B cell (primary cell): Measurements from ENCODE around the gene LRRC4C. TPM values are rescaled to one million over a fixed set of nuclear protein-coding genes. Genes with fewer than 3 reads are reported as not detected.

Source experiments
- ATAC-seq: fragments of 200-7000 bp; cut with Tn5 transposase; one replicate; pipeline ENCODE4 v1.10.0; 2021; ENCODE audit warnings: low read depth, mild to moderate bottlenecking, moderate number of reproducible peaks, moderate library complexity
- CTCF ChIA-PET: fragments of 350-600 bp; sonication (Branson Sonifier 250); formaldehyde crosslinking; loops from one replicate; lab custom pipeline; 2021; ENCODE audit warnings: antibody characterized with exemption, inconsistent platforms; lab: Charles Lee
- POLR2A ChIA-PET: fragments of 350-600 bp; sonication (Branson Sonifier 250); formaldehyde crosslinking; loops from one replicate; lab custom pipeline; 2021; ENCODE audit warnings: antibody characterized with exemption; lab: Charles Lee
- DNase-seq: peaks from one replicate; pipeline ENCODE4 v3.0.0; 2013
- H2AFZ ChIP-seq: 2 replicates; pipeline ENCODE4 v1.6.1; 2012; ENCODE audit warnings: mild to moderate bottlenecking, low read depth, low read length; ENCODE audit not compliant: insufficient read depth, poor library complexity, severe bottlenecking
- H3K27ac ChIP-seq, 2 donors: 1 replicate in 1 of 2; 2 replicates in 1 of 2; pipeline ENCODE4 v1.5.1; 2012 to 2013; ENCODE audit warnings: low read length in 2 of 2, mild to moderate bottlenecking in 2 of 2, moderate library complexity in 1 of 2
- H3K27me3 ChIP-seq, 4 experiments: fragments of 200-600 bp in 1 of 4; sonication (generic) in 1 of 4; replicated peaks in 1 of 4; 1 replicate in 2 of 4; 2 replicates in 2 of 4; pipeline versions ENCODE4 v1.6.1 to v1.7.0; 2013 to 2016; ENCODE audit warnings: low read length in 3 of 4, mild to moderate bottlenecking in 2 of 4, mixed read lengths in 1 of 4, moderate library complexity in 1 of 4; ENCODE audit not compliant: insufficient read depth in 4 of 4, control insufficient read depth in 3 of 4; ENCODE audit errors: control extremely low read depth in 1 of 4
- H3K36me3 ChIP-seq, 2 experiments: replicated peaks in 1 of 2; 1 replicate in 1 of 2; 2 replicates in 1 of 2; pipeline versions ENCODE4 v1.6.1 to v1.7.1; 2013; ENCODE audit warnings: low read length in 1 of 2; ENCODE audit not compliant: insufficient read depth in 2 of 2, control insufficient read depth in 1 of 2; ENCODE audit errors: control extremely low read depth in 1 of 2, extremely low read depth in 1 of 2
- H3K4me1 ChIP-seq, 2 donors: fragments of 200-600 bp in 1 of 2; sonication (generic) in 1 of 2; 1 replicate in 1 of 2; 2 replicates in 1 of 2; pipeline versions ENCODE4 v1.5.1 to v1.6.1; 2013 to 2017; ENCODE audit warnings: low read length in 2 of 2; ENCODE audit not compliant: control insufficient read depth in 2 of 2, insufficient read depth in 2 of 2
- H3K4me2 ChIP-seq: replicated peaks from 2 replicates; pipeline ENCODE3; 2012; ENCODE audit warnings: mild to moderate bottlenecking, low read depth, low read length; ENCODE audit not compliant: poor library complexity, severe bottlenecking
- H3K4me3 ChIP-seq, 5 experiments: fragments of 200-600 bp in 1 of 5; sonication (generic) in 1 of 5; 1 replicate in 3 of 5; 2 replicates in 2 of 5; pipeline versions ENCODE4 v1.5.1 to v1.7.0; 2011 to 2016; ENCODE audit warnings: low read length in 4 of 5, mild to moderate bottlenecking in 4 of 5, low read depth in 2 of 5, control low read depth in 1 of 5, moderate library complexity in 1 of 5; ENCODE audit not compliant: insufficient read depth in 1 of 5; ENCODE audit errors: control extremely low read depth in 1 of 5, extremely low read depth in 1 of 5
- H3K79me2 ChIP-seq: fragments of 200-600 bp; sonication (generic); one replicate; pipeline ENCODE4 v1.6.0; 2016; ENCODE audit warnings: low read length; ENCODE audit not compliant: control insufficient read depth, insufficient read depth
- H3K9ac ChIP-seq: fragments of 200-600 bp; sonication (generic); 2 replicates; pipeline ENCODE4 v1.6.1; 2017; ENCODE audit warnings: mild to moderate bottlenecking, low read length, moderate library complexity
- H3K9me3 ChIP-seq, 3 donors: one replicate each; pipeline versions ENCODE4 v1.6.1 to v1.7.1; 2013; ENCODE audit warnings: low read length in 2 of 3; ENCODE audit not compliant: control insufficient read depth in 2 of 3, insufficient read depth in 1 of 3; ENCODE audit errors: control extremely low read depth in 1 of 3
- H4K20me1 ChIP-seq: 2 replicates; pipeline ENCODE4 v1.6.0; 2012; ENCODE audit warnings: mild to moderate bottlenecking, low read length; ENCODE audit not compliant: insufficient read depth, control insufficient read depth, poor library complexity, severe bottlenecking
- H3K27ac Mint-ChIP-seq: one replicate; pipeline ENCODE4 v1.8.0; 2021; ENCODE audit warnings: mixed read lengths
- H3K27me3 Mint-ChIP-seq: one replicate; pipeline ENCODE4 v1.8.0; 2021; ENCODE audit warnings: mixed read lengths
- H3K4me1 Mint-ChIP-seq: one replicate; pipeline ENCODE4 v1.8.0; 2021; ENCODE audit warnings: mixed read lengths
- H3K4me3 Mint-ChIP-seq: one replicate; pipeline ENCODE4 v1.8.0; 2021; ENCODE audit warnings: mixed read lengths
- H3K9me3 Mint-ChIP-seq: one replicate; pipeline ENCODE4 v1.8.0; 2022; ENCODE audit warnings: mixed read lengths; ENCODE audit not compliant: insufficient read depth
- CTCF ChIP-seq: fragments of 200-600 bp; IDR thresholded peaks from one replicate; pipeline ENCODE4 v1.8.0; 2022; ENCODE audit warnings: antibody characterized with exemption, mild to moderate bottlenecking
- EZH2 ChIP-seq: IDR thresholded peaks from 2 replicates; pipeline ENCODE4 v1.6.1; 2012; ENCODE audit warnings: borderline replicate concordance, low read depth, mild to moderate bottlenecking, moderate library complexity, low read length; ENCODE audit not compliant: insufficient read depth, poor library complexity, severe bottlenecking
- WGBS: methylation state at CpG from one replicate; pipeline ENCODE4 v1.1.5; 2013; ENCODE audit warnings: missing lambda C conversion rate; ENCODE audit not compliant: insufficient coverage; 5-methylcytosine and 5-hydroxymethylcytosine counted together
- intact Hi-C: fragments of 100-400 bp; cut with micrococcal nuclease; formaldehyde crosslinking; loops from one replicate; pipeline ENCODE4 v1.10.0; 2022
- polyA plus RNA-seq: library from polyadenylated mRNA; depleted of rRNA; stranded (reverse); fragments of >200 nt; gene quantifications from 2 replicates; pipeline ENCODE4 v1.2.3, GENCODE V29; 2012
- total RNA-seq, 2 donors: library from RNA; stranded (reverse); fragments of 120-200 nt in 1 of 2; gene quantifications; 1 replicate in 1 of 2; 2 replicates in 1 of 2; pipeline versions ENCODE4 v1.2.3 to v1.2.4, GENCODE V29; 2013 to 2022

LRRC4C gene
- total and polyA plus RNA-seq, 2 donors (not counting 1 experiment from before 2014, with no cell fraction given) = 0.57 TPM; not detected in 1

GRCh38 chr11:40294741-40295140 is 1164.7 kb downstream of the LRRC4C start:
- H3K4me2 ChIP-seq = no peak overlapping the region
- H3K4me1 Mint-ChIP-seq = peaks cover 6% of the 10 kb centered on the region
- peaks cover 4 to 8% of the 10 kb centered on the region in 2 donors for H3K4me1 ChIP-seq
- TF ChIP-seq EZH2 (no peak), CTCF (no peak)
- H4K20me1 ChIP-seq = no peaks in the 10 kb centered on the region
- H3K79me2 ChIP-seq = no peaks in the 10 kb centered on the region
- H3K9me3 ChIP-seq = peaks cover 0 to 14% (median 0%) of the 10 kb centered on the region in 3 donors
- H3K9me3 Mint-ChIP-seq = no peaks in the 10 kb centered on the region
- no peak overlapping the region for H2AFZ ChIP-seq
- no peak overlapping the region for H3K27ac ChIP-seq
- peaks cover 15% of the 10 kb centered on the region for H3K27me3 Mint-ChIP-seq
- WGBS = 63% methylated on average over 1 of the region's 9 CpGs
- POLR2A ChIA-PET = no interaction called here
- DNase-seq (no peak), ATAC-seq (no peak)
- no peak overlapping the region for H3K27ac Mint-ChIP-seq
- H3K36me3 ChIP-seq = no peaks in the 10 kb centered on the region
- no peak overlapping the region for H3K9ac ChIP-seq
- peaks cover 0 to 20% (median 2%) of the 10 kb centered on the region in 4 experiments for H3K27me3 ChIP-seq
- CTCF ChIA-PET = no interaction called here
- H3K4me3 Mint-ChIP-seq = no peak overlapping the region
- intact Hi-C loops = no loop called here
- no peak overlapping the region for H3K4me3 ChIP-seq

- POLR2A ChIA-PET = no interaction called here
- H3K4me1 ChIP-seq = peaks cover 4 to 8% of the 10 kb centered on the region in 2 donors
- no peaks in the 10 kb centered on the region for H3K79me2 ChIP-seq
Measured at GRCh38 chr11:40294349-40294735, 1165.1 kb downstream of the LRRC4C start.

More at GRCh38 chr11:40294349-40294735, 1165.1 kb downstream of the LRRC4C start:
- CTCF ChIA-PET = no interaction called here
- H3K4me3 ChIP-seq = no peak overlapping the region
- Mint-ChIP-seq H3K4me3 (no peak overlapping the region), H3K9me3 (no peaks in the 10 kb centered on the region), H3K4me1 (peaks cover 6% of the 10 kb centered on the region), H3K27ac (no peak overlapping the region), H3K27me3 (peaks cover 15% of the 10 kb centered on the region)
- TF ChIP-seq CTCF = no peak
- TF ChIP-seq EZH2 = no peak
- 88% methylated on average over 12 of the region's 13 CpGs for WGBS
- intact Hi-C loops = no loop called here
- no peak overlapping the region for H2AFZ ChIP-seq
- DNase-seq = no peak
- ATAC-seq = no peak
- H3K9ac ChIP-seq = no peak overlapping the region
- H3K36me3 ChIP-seq = no peaks in the 10 kb centered on the region
- H3K27ac ChIP-seq = no peak overlapping the region
- H3K4me2 ChIP-seq = no peak overlapping the region
- H4K20me1 ChIP-seq = no peaks in the 10 kb centered on the region
- H3K9me3 ChIP-seq = peaks cover 0 to 14% (median 0%) of the 10 kb centered on the region in 3 donors
- peaks cover 0 to 20% (median 2%) of the 10 kb centered on the region in 4 experiments for H3K27me3 ChIP-seq
